Right renal cortex interstitium (tissue), 3 donors: ENCODE results near the gene PMP22. TPM values are rescaled to one million over a fixed set of nuclear protein-coding genes. Genes with fewer than 3 reads are reported as not detected.
"Not testable (repeated sequence)": the region's sequence is repeated elsewhere in the genome, so short reads cannot be mapped to it uniquely, and the experiment has no call there.

Experiments
- DNase-seq, 3 donors: peaks; one replicate each; pipeline ENCODE4 v3.0.0-alpha.2; 2013; ENCODE audit warnings: low read depth in 3 of 3, low spot score in 2 of 3
- polyA plus RNA-seq, 3 donors: library from polyadenylated mRNA; unstranded; fragments of 120-200 nt; gene quantifications; one replicate each; pipeline ENCODE4 v1.2.1, GENCODE V29; 2013; ENCODE audit not compliant: insufficient read length in 3 of 3

PMP22 gene
- polyA plus RNA-seq, 3 donors: 59.6 to 66.2 (median 60.4) TPM

- DNase-seq: no peak
Observed at GRCh38 chr17:15220785-15221184, 44.3 kb downstream of the PMP22 start.

DNA sequence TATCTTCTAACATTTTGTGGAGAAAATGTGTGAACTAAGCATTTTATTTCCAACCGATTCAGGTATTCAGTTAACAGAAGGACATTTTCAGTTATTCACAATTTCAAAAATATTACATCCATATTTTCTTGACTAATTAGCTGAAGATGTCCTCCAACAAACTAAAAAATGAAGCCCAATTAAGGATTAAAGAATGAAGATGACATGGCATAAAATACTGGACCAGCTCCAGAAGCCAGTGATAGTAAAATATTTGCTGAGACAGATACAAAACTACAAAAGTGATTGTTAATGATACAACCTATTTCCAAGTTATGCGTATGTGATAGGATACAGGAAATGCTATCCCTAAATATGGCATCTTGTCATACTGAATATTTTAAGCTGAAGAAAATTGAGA is 48.6 kb downstream of the PMP22 start:
- no peak for DNase-seq

DNA sequence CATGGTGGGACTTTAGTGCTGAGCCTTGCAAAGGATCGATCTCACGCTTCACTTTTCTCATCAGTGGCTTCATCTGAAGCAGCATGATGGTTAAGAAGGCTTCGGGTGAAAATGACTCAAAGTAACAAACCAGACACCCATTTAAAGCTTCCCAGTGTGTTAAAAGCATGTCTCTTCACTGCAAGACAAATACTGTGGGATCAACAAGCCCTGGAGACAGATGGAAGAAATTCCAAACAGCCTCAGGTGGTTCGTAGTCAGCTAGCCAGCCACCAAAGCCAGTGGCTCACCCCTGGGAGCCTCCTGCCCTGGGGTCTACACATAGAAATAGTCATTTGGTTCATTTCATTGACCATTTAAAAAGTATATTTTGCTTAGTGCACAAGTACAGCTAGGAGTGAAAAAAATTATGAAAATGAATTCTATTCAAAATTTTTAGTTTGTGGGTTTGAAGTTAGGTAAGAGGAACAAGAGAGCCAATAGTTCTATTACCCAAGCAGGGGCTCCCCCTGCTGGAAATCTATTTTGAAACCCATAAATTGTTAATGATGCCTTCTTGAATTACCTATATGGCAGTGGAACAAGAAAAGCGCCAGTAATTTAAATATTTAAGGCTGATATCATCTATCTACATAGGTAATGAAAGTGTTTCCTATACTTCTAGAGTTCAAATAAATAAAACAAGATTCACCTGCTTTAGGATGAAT is 51.6 kb downstream of the PMP22 start:
- no peak for DNase-seq

GRCh38 chr17:15210247-15210646 is 54.9 kb downstream of the PMP22 start:
- no peak for DNase-seq

DNA sequence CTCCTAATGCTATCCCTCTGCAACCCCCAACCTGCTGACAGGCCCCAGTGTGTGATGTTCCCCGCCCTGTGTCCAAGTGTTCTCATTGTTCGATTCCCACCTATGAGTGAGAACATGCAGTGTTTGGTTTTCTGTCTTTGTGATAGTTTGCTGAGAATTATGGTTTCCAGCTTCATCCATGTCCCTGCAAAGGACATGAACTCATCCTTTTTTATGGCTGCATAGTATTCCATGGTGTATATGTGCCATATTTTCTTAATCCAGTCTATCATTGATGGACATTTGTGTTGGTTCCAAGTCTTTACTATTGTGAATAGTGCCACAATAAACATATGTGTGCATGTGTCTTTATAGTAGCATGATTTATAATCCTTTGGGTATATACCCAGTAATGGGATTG is 62.1 kb downstream of the PMP22 start:
- not testable (repeated sequence) for DNase-seq

- DNase-seq: not testable (repeated sequence)
Observed at GRCh38 chr17:15200574-15200973, 64.6 kb downstream of the PMP22 start.

GRCh38 chr17:15197229-15197628 is 67.9 kb downstream of the PMP22 start:
- DNase-seq: no peak

GRCh38 chr17:15194859-15195277 is 70.3 kb downstream of the PMP22 start:
- no peak for DNase-seq

- DNase-seq: no peak
Observed at GRCh38 chr17:15185625-15185991, 79.5 kb downstream of the PMP22 start.

- DNase-seq: no peak
Observed at GRCh38 chr17:15184872-15185624, 80.1 kb downstream of the PMP22 start.

DNA sequence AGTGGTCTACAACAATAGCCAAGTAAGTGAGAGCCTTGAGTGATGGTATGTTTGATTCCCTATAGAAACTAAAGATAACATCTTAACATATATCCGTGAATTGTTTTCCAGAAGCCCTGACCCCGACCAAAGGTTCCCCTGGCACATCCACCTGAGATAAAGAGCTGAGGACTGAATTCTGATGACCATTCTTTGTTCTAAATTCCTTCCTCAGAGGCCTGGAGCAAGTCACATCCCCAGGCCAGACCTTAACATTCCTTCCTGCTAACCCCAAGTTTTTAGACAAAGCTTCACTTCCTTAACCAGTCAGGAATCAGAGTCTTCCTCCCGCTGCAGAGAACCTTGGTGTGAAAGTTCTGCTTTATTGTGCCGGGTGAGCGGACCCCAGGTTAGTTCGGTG is 83.3 kb downstream of the PMP22 start:
- DNase-seq: no peak

DNA sequence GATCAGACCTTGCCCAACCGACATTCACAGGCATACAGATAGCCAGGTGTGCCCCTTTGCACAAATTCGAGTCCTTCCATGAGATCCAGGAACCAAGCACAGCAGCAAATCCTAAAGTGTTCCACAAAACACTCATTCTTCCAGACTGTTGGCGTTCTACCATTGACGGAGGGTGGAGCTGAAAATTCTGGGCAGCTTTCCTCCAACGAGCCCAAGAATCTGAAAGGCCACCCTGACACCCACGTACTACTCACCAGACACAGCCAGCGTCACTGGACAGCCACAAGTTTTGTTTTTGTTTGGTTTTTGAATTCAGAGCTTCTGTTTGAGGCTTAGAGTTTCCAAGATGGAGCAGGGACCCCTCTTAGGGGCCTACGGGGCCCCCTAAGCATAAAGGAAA is 83.8 kb downstream of the PMP22 start:
- no peak for DNase-seq

- DNase-seq: no peak
Observed at GRCh38 chr17:15180121-15180561, 85.0 kb downstream of the PMP22 start.

Other genes with a start within 250 kb of the PMP22 start
- 1 to 10 TPM; 1.4 to 1.7 (median 1.6) TPM for gene TEKT3, start 76.3 kb upstream of the PMP22 start, polyA plus RNA-seq
- 1 to 10 TPM; 2.3 to 3.1 (median 2.3) TPM for gene CDRT4, start 202.3 kb upstream of the PMP22 start, polyA plus RNA-seq